ENCODE data around the gene FOXD4.
"Not testable (repeated sequence)": the region's sequence is repeated elsewhere in the genome, so short reads cannot be mapped to it uniquely, and the experiment has no call there.

Gene FOXD4

GRCh38 chr9:90851-91250 is 27.4 kb downstream of the FOXD4 start:
- not testable (repeated sequence) for DNase-seq

GRCh38 chr9:88396-89037 is 29.7 kb downstream of the FOXD4 start:
- not testable (repeated sequence) for DNase-seq

GRCh38 chr9:87860-88259 is 30.4 kb downstream of the FOXD4 start:
- DNase-seq = not testable (repeated sequence)

DNA sequence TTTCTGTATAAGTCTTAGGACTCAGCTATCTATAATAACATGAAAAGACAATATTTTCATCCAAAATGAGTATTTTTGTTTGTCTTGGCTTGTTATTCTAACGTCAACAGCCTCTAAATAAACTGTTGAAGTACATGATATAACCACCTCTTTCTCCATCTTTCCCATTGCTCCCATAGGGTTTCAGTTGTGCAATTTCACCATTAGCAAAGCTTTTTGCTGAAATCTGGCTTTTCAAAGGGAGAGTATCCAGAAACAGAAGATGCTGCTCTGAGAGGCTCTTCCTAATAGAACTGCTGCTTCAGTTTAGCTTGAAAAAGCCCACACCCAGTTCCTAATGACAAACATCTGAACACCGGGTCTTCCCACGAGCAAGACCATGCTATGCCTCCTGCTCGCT is 31.1 kb downstream of the FOXD4 start:
- DNase-seq = not testable (repeated sequence)

DNA sequence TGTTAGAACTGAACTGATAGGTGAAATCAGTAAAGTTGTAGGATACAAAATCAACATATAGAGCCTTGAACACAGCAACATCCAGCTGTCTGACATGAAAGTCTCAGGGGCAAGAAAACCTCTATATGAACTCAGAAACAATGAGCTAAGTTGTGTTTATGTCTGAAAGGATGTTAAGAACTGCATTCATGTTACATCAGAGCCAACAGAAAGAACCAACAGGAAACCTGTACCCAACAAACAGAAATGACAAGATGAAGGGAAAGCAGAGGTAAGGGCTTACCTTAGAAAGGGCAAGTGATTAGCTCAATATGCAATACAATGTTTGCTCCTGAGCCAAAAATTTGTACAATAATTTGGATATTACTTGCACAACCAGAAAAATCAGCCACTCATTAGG is 31.5 kb downstream of the FOXD4 start:
- DNase-seq = not testable (repeated sequence)

DNA sequence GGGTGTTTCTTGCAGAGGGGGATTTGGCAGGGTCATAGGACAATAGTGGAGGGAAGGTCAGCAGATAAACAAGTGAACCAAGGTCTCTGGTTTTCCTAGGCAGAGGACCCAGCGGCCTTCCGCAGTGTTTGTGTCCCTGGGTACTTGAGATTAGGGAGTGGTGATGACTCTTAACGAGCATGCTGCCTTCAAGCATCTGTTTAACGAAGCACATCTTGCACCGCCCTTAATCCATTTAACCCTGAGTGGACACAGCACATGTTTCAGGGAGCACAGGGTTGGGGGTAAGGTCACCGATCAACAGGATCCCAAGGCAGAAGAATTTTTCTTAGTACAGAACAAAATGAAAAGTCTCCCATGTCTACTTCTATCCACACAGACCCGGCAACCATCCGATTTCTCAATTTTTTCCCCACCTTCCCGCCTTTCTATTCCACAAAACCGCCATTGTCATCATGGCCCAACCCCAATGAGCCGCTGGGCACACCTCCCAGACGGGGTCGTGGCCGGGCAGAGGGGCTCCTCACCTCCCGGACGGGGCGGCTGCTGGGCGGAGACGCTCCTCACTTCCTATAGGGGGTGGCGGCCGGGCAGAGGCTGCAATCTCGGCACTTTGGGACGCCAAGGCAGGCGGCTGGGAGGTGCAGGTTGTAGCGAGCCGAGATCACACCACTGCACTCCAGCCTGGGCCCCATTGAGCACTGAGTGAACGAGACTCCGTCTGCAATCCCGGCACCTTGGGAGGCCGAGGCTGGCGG is 35.1 kb downstream of the FOXD4 start:
- not testable (repeated sequence) for DNase-seq

DNA sequence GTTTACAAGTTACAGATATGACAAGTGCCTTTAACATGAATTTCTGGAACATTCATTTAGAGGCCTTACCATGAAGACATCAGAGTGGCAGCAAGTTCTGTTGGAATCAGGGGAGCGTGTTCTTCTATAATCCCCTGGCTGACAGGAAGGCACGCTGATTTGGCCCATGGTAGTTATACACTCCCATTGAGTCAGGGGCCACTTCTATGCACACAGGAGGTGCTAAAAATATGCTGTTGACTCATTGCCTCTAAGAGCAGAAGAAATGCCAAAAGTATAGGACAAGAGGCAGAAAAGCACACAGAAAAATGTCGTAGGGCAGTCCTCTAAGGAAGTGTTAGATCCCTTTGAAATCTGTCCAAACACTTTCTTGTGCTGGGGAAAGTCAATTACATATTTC is 39.9 kb downstream of the FOXD4 start:
- DNase-seq = not testable (repeated sequence)

DNA sequence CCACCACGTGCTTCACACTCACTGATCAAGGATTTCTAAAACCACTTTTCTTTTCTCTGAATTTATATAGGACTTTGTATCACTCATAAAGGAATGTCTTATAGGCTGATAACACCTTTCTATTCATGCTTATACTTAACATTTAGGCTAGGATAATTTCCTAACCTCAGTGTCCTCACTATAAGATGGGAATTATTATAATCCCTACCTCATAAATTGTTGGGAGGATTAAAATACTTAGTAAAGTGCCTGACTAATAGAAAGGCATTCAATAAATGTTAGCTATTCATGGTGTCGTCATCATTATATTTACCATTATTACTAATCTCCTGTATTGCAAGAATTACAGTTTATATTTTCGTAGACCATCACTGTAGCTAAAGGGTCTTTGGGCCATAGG is 41.8 kb downstream of the FOXD4 start:
- DNase-seq = not testable (repeated sequence)

DNA sequence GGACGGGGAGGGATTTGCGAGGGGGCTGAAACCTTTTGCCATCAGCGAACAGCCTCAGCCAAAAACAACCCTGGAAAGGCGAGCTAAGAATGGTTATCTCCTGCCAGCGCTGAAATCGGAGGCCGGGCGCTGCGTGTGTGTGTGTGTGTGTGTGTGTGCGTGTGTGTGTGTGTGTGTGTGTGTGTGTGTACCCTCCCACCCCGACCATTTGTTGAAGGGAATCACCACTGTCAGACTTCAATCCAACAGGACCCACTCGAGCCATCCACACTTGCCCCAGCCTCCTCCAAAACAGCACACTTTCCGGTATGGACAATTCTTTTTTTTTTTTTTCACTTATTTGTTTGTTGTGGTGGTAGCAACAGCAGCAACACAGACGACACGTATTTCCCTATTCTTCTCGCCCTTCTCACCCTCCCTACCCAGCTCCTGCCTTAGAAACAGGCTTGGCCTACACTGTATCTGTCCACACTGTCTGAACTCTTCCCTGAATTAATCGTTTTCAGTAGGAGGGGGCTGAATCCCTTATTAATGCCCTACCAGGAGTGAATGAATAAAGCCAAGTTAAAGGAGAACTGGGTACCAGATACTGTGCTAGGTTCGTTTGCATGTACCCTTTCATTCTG is 44.2 kb downstream of the FOXD4 start:
- DNase-seq = not testable (repeated sequence)

- peak; percentile 27 for DNase-seq
Measured at GRCh38 chr9:73076-73899, 44.9 kb downstream of the FOXD4 start.

Data from NCI-H2171 treated with DMSO at 0.1 percent for 48 hours (cell line).